ENCODE measurements around the gene COL25A1.
"Not testable (repeated sequence)": the region's sequence is repeated elsewhere in the genome, so short reads cannot be mapped to it uniquely, and the experiment has no call there.

Gene COL25A1

GRCh38 chr4:109147135-109147534, 155.3 kb downstream of the COL25A1 start:
- no peak for DNase-seq (ENCODE audit: low read depth)
- no peak overlapping the region for H3K4me3 ChIP-seq (ENCODE audit: control insufficient read depth, low read depth, low read length)
- TF ChIP-seq CTCF (IDR thresholded peaks at IDR 0.05; ENCODE audit: control insufficient read depth, insufficient read depth, low read depth, low read length, missing control alignments): no peak

GRCh38 chr4:109146499-109146898, 156.0 kb downstream of the COL25A1 start:
- no peak for DNase-seq (ENCODE audit: low read depth)
- no peak overlapping the region for H3K4me3 ChIP-seq (ENCODE audit: control insufficient read depth, low read depth, low read length)
- TF ChIP-seq CTCF (IDR thresholded peaks at IDR 0.05; ENCODE audit: control insufficient read depth, insufficient read depth, low read depth, low read length, missing control alignments): no peak

GRCh38 chr4:109138125-109138524, 164.3 kb downstream of the COL25A1 start:
- H3K4me3 ChIP-seq (ENCODE audit: control insufficient read depth, low read depth, low read length); DNase-seq (ENCODE audit: low read depth): not testable (repeated sequence)

GRCh38 chr4:109134921-109135320, 167.5 kb downstream of the COL25A1 start:
- H3K4me3 ChIP-seq (ENCODE audit: control insufficient read depth, low read depth, low read length): no peak overlapping the region
- TF ChIP-seq CTCF (IDR thresholded peaks at IDR 0.05; ENCODE audit: control insufficient read depth, insufficient read depth, low read depth, low read length, missing control alignments): no peak
- DNase-seq (ENCODE audit: low read depth): no peak

GRCh38 chr4:109134268-109134667, 168.2 kb downstream of the COL25A1 start:
- no peak for TF ChIP-seq CTCF (IDR thresholded peaks at IDR 0.05; ENCODE audit: control insufficient read depth, insufficient read depth, low read depth, low read length, missing control alignments)
- no peak for DNase-seq (ENCODE audit: low read depth)
- H3K4me3 ChIP-seq (ENCODE audit: control insufficient read depth, low read depth, low read length): no peak overlapping the region

GRCh38 chr4:109131559-109131958, 170.9 kb downstream of the COL25A1 start:
- no peak for TF ChIP-seq CTCF (IDR thresholded peaks at IDR 0.05; ENCODE audit: control insufficient read depth, insufficient read depth, low read depth, low read length, missing control alignments)
- no peak overlapping the region for H3K4me3 ChIP-seq (ENCODE audit: control insufficient read depth, low read depth, low read length)
- no peak for DNase-seq (ENCODE audit: low read depth)

- no peak for DNase-seq (ENCODE audit: low read depth)
- TF ChIP-seq CTCF (IDR thresholded peaks at IDR 0.05; ENCODE audit: control insufficient read depth, insufficient read depth, low read depth, low read length, missing control alignments): no peak
- H3K4me3 ChIP-seq (ENCODE audit: control insufficient read depth, low read depth, low read length): no peak overlapping the region
Observed at GRCh38 chr4:109128589-109128988, 173.9 kb downstream of the COL25A1 start.

Data from AG09309 (cell line).